Globus pallidus (tissue), 1 donor: ENCODE results near the gene ADPRHL1.

Experiments used
- DNase-seq: peaks from one replicate; pipeline ENCODE4 v3.0.0-alpha.2; 2015; ENCODE audit warnings: low spot score

Gene ADPRHL1

DNA sequence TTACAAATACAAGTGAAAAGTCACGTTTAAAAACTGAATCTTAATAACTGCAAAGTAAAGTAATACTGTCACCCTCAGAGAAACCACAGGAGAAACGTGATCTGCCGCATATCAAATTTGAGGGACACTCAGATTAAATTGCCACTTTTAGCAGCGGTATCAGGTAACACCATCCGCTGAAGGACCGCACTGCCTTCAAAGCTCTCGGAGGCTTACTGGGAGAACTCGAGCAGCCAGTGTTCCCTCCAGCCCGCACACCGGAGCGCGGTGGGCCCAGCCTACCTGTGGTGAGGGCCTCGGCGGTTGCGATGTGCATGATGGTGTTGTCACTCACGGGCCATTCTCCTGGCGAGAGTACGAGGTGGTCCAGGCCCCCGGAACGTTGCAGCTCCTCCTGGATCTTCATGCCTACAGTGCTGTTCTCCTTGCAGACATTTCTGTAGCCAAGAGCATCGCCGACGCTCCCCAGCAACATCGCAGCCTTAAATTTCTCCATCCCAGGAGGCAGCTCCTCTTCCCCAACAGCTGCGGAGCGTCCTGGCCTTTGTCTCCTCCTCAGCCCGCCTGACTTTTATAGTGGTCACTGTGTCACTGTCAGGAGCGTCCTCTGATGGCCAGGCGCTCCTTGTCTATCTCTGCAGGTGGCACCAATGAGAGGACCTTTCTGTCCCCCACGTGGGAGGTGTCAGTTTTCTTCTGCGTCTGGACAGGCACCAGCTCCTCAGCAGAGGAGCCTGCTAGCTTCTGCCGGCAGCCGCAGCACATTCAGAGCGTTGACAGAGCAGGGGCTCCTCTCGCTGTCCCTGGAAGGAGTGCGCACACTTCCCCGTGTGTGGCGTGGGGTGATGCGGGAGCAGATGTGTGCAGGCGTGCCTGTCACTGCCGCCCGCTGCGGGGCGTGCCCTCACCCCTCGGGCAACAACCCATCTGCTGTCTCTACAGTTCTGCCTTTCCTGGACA is at the start of gene ADPRHL1:
Gene ADPRHL1 (minus strand): TSS at position 547 of the 960 bp plus-strand sequence. CDS start 51 bp downstream, at position 496.
- DNase-seq, result no peak

DNA sequence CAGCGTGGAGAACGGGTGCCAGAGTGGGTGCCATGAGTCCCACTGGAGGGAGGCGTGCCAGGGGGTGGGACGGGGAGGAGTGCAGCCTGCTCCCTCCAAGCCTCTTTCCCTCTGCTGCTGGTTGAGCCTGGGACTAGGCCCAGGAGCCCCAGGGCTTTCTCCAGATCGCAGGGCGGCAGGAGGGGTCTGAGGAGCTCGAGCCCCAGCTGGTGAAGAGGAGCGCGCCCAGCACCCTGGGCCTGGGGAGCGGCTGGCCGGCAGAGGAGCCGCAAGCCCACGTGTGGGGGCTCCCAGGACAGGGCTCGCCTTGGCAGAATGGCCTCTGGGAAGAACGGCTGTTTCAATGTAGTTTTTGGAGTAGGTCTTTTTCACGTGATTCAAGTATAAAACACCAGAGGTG is 49.4 kb upstream of the ADPRHL1 start:
- DNase-seq, result no peak

DNA sequence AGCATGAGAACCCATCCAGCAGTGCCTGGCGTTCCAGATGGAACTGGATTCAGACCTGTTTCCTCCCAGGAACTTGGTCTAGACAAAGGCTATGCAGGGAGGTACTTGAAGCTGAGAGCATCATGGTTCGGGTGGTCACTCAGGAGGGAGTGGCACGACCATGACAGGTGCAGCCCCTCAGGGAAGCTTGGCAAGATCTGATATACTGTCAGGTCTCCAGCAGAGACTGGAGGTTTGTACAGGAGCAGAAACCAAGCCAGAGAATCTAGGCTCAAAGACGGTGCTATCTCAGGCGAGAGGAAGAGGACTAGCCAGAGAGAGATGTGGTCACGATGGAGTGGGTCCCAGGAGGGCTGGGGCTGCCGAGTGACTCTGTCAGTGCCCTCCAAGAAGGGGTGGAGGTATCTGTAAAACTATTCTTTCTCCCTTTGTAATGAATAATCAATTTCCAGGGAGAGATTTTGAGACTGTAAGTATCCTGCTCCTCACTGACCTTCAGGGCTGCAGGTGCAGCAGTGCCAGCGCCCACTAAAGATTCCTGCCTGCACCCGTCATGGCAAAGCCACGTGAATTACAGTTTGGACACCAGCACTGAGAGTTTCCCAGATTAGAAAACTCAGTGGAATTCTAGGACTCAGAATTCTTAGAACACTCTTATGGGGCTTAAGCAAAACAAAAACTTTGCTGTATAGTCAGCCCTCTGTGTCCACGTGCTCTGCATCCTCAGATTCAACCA is 47.4 kb upstream of the ADPRHL1 start:
- no peak for DNase-seq

DNA sequence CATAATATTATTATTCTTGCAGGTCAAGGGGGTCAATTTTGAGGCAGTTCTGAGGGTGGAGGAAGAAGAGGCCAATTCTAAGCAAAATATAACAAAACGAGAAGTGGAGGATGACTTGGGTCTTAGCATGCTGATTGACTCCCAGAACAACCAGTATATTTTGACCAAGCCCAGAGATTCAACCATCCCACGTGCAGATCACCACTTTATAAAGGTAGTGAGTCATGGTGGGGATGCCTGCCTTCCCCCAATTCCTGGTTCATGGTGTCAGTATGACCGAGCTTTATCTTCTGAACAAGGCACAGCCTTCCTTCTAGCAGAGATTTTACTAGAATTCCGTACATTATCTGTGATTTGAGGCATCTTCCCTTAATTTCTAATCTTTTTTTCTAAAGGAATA is 46.6 kb upstream of the ADPRHL1 start:
- no peak for DNase-seq

DNA sequence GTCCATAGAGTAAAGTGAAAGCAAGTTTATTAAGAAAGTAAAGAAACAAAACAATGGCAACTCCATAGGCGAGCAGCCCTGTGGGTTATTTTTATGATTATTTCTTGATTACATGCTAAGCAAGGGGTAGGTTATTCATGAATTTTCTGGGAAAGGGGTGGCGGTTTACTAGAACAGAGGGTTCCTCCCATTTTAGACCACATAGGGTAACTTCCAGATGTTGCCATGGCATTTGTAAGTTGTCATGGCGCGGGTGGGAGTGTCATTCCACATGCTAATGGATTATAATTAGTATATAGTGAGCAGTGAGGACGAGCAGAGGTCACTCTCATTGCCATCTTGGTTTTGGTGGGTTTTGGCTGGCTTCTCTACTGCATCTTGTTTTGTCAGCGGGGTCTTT is 45.6 kb upstream of the ADPRHL1 start:
- DNase-seq, result no peak

DNA sequence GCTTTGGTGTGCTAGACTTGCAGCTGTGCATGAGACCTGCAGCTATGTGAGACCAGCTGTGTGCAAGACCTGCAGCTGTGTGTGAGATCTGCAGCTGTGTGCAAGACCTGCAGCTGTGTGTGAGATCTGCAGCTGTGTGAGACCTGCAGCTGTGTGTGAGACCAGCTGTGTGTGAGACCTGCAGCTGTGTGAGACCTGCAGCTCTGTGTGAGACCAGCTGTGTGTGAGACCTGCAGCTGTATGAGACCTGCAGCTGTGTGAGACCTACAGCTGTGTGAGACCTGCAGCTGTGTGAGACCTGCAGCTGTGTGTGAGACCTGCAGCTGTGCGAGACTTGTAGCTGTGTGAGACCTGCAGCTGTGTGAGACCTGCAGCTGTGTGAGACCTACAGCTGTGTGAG is 43.9 kb upstream of the ADPRHL1 start:
- DNase-seq, result no peak

DNA sequence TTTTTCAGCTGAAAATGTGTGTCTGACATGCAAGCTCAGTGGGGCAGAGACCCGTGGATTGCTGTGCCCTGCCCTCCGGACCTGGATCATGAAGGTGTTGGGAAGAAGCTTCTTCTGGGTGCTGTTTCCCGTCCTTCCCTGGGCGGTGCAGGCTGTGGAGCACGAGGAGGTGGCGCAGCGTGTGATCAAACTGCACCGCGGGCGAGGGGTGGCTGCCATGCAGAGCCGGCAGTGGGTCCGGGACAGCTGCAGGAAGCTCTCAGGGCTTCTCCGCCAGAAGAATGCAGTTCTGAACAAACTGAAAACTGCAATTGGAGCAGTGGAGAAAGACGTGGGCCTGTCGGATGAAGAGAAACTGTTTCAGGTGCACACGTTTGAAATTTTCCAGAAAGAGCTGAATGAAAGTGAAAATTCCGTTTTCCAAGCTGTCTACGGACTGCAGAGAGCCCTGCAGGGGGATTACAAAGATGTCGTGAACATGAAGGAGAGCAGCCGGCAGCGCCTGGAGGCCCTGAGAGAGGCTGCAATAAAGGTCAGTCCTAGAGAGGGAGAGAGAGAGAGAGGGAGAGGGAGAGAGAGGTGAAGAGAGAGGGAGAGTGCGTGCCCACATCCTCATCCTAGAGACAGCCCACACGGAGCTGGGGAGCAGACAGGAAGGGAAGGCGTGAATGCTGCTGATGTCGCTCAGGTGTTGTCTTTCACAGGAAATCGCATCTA is 42.4 kb upstream of the ADPRHL1 start:
- no peak for DNase-seq

DNA sequence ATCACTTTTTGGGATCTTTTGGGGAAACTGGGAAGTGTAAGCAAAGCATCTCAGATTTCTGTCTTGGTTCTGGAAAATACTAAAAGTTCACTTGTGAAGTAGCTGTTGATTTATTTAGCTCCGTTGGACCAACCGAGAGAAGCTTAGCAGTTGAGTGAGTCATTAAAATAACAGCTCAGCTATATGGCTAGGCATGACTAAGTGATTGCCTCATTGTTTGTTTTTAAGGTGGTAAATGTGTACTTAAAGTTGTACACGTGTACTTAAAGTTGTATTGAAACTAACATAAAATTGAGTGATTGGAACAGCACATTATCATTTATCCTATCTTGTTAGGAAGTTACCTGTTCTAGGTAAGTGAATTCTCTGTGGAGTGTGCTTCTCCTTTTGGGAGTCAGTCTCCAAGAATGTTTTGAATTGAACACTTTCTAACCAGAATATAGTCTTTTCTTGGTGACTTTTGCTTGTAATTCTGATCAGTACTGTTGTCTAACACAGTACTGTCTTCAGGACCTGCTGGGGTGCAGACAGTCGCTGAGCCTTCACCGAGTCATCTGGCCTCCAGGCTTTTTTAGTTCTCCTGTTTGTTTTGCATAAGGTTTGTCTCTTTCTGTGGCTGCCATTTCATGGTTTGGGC is 40.1 kb upstream of the ADPRHL1 start:
- DNase-seq, result no peak

DNA sequence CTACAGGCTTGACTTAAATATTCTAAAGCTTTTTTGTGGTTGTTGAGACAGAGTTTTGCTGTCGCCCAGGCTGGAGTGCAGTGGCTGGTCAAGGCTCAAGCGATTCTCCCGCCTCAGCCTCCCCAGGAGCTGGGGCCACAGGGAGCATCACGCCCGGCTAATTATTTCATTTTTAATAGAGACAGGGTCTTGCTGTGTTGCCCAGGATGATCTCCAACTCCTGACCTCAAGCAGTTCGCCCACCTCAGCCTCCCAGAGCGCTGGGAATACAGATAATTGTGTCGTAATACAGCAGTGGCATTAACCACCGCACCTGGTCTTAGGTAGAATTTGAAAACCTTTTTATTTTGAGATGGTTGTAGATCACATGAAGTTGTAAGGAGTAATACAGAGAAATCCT is 38.7 kb upstream of the ADPRHL1 start:
- no peak for DNase-seq

DNA sequence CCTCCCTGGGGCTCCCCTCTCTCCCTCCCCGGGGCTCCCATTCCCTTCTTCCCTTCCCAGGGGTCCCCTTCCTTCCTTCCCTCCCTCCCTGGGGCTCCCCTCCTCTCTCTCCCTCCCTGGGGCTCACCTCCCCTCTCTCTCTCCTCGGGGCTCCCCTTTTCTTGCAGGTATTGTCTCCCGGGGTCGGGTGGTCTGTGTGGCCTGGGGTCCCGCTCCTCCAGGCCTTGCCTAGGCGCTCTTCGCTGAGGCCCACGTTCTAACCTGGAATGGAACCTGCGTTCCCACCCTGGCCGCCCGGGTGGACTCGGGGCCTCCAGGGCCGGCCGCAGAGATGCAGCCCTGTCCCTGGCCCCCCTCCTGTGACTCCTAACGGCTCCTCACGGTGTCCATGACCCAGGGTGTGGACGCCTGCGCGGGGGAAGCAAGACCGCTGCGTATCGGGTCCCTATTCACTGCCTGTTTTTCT is 38.2 kb upstream of the ADPRHL1 start:
- no peak for DNase-seq

DNA sequence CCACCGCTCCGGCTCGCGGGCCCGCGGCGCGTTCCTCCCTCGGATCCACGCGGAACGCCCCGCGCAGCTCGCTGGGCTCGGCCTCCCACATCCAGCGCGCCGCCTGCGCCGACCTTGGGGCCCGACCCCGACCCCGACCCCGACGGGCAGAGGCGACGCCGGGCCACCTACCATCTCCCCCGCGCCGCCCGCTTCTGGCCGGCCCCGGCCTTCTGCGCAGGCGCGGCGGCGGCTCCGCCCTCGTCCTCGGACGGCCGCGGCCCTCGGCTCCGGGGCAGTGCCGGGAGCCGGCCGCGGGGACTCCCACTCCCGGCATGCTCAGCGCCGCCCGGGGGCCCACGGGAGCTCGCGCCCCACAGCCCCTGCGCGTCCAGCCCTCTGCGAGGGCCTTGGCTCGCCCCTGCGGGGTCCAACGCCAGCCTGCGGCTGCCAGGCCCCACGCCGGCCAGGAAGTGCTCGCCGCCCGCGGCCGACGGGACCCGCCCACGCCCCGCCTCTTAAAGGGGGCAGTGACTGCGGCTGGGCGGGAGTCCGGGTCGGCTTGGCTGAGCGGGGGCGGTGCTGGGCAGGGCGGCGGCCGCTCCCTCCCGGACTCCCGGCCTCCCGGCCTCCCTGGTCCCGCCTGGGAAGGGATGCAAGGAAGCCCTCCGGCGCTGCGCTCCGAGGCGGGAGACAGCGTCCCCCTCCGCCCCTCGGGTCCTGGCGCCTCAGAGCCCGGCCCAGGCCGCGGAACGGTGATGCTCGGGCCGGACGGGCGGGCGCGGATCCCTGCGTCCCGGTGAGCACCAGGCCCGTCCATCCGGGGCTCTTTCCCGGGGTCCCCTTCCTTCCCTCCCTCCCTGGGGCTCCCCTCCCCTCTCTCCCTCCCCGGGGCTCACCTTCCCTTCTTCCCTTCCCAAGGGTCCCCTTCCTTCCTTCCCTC is 37.5 kb upstream of the ADPRHL1 start, which contains the start of gene DCUN1D2:
Gene DCUN1D2 (minus strand): TSS at position 216 of the 922 bp plus-strand sequence. CDS start 42 bp downstream, at position 174.
- peak; percentile 96 for DNase-seq

DNA sequence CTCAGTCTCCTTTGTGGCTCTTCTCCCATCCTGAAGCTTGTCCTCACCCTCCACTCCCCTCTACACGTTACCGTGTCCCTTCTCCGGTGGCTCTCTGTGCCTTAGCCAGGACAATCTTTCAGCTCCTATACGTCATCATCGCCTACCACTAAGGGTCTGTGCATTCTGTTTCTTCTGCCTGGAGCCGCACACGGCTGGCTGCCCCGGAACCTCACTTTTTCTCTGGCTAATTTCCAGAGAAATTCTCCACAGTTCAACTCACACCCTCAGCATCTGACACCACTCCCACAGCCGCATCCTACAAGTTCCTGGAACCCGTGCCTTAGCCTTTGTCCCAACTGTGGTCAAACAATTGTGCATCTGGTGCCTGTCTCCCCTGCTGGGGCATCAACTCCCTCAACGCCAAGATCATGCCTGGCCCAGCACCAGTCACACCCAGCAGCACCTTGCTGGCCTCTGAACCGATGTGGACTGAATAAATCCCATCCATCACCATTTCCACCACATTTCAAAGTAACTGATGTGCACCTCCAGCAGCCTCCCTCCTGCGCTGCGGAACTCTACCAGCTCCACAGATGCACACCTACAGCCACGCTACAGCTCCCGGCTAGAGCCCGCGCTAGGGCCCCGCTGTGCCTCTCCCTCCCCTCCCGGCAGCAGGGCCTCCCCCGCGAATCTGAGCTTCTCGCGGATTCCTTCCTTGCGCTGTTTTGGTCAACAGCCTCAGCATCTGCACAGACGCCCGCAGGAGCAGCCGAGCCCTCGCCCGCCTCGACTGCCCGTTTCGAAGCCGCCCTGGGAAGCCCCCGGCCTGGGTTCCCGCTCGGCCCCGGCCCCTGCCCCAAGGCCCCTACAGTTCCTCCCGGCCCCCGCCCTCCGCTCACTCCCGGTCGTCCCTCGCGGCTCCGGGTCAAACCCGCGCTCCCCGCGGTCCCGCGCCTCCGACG is 36.5 kb upstream of the ADPRHL1 start:
- peak; percentile 29 for DNase-seq

DNA sequence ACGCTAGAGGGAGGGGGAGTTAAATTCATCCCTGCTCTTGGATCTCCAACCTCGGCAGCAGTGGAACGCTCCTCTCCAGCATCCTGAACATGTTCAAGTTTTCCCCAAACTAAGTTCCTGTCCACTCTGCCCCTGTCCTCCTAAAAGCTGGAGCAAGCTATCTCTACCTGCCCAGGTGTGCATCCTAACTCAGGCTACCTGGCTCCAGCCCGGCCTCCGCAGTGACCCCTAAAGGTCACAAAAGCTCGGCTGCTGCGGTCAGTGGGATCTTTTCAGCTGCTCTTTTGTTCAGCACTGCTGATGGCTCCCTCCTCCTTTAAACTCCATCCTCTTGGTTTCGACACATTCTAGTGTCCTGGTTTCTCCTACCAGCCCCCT is 35.9 kb upstream of the ADPRHL1 start:
- DNase-seq, result no peak

DNA sequence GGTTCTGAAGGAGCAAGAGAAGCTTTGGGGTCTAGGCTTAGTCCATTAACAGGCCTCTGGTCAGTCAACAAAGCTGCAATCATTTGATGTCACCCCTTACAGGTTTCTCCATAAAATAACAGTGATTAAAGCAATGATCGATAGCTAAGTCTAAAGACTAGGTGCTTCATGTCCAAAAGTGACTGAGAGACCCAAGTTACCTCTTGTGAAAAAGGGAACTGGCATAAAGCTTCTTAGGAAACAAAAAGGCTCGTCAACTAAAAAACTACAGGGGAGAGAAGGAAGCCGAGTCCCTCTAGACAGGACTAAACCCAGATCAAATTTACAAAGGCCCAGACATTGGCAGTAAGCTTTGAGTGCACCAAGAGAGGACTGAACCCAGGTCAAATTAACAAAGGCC is 35.0 kb upstream of the ADPRHL1 start:
- no peak for DNase-seq

DNA sequence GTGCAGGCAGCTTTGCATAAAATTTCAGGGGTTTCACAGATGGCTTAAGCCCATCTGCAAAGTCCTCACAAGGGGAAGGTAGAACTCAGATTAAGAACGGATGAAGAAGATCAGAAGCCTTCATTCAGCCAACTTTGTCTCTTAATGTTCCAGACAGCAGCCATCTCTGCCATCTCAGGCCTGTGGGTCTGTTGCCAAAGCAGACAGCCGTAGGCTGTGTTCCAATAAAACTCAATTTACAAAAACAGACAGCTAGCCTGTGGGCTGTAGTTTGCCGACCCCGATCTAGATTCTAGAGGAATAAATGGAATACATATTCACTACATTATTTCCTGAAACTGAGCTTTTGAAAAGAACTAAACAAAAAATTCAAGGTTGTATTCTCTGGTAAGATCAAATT is 33.4 kb upstream of the ADPRHL1 start:
- DNase-seq, result no peak

DNA sequence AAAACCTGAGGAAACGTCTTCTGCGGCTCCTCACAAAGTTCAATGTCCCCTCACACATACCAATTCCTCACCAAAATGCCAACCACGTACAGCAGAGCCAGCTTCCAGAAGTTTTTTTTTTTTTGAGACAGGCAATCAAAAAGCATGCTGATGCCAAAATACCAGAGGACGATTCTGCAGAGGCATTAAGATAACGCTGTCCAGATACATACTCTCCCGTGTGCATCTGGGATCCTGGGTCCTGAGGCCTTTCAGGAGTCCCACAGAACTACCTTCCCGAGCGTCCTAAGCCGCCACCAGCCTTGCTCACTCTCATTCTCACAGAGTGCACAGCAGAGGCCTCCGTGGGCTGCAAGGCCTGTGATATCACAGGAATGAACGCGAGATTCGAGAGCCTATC is 32.3 kb upstream of the ADPRHL1 start:
- DNase-seq, result no peak

DNA sequence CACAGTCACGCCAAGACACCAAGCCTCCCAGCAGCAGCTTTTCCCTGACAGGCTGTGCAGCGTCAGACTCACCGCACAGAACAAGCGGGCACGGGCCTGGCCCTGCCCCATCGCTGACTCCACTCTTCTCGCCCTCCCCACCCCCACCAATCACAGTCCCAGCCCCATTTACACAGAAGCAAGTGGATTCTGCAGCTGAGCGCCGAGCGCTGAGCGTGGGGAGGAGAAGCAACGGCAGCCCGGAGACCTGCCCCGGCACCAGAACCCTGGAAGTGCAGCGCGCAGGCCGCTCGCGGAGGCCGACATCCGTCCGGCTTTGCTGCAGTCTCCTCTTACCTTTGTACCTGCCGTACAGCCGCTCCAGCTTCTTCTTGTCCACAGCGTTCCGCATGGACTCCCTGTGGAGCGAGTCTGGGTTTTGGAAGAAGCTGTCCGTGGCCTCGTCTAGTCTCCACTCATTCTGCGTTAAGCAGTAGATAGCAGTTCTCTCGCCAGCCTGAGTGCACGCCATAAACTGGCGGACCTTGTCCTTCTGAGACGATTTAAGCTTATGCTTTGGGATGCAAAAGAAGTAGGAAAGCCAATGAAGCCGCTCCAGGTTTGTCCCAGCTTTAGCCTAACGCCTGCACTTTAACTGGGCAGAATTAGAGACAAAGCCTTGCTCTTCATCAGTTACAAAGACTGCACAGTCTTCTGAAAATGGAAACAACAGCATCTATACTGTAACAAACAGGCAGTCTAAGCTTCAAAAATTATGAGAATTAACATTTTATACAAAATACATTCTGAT is 30.4 kb upstream of the ADPRHL1 start:
- DNase-seq, result peak; percentile 43

DNA sequence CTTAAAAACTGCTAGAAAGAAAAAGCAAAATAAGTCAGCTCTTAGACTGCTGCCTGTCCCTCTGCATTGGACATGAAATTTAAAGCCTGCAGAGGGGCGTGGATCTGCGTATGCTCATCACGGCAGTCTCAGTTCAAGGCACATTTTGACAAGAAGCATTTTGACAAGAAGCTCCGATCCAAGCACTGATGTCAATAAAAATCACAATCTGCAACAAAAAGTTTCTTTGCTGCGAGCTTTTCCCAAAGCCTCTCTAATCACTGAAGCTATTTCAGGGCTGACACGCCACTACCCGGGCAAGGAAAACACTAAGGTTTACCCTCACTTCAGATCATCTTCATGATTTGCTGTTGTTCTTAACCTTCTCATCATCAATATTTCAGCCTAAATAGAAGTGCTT is 29.8 kb upstream of the ADPRHL1 start:
- no peak for DNase-seq

DNA sequence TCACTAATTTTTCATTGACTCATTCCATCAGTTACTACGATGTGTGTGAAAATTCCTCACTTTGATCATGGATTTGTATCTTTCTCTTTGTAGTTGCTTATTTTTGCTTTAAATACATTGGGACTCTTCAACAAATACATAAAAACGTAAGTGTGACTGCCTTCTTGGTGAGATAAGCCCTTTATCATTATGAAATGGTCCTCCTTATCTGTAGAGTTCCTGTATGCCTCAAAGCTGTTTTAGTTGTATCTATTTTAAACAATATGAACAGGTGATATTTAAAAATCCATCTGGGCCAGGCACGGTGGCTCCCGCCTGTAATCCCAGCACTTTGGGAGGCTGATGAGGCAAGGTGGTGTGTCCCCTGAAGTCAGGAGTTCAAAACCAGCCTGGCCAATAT is 25.9 kb upstream of the ADPRHL1 start:
- no peak for DNase-seq
